GM18526 (cell line): ENCODE measurements around the gene GAK.

Experiments used
- POLR2A ChIP-seq: IDR thresholded peaks from 3 replicates; pipeline ENCODE4 v1.6.1; 2011; ENCODE audit not compliant: insufficient read length; ENCODE audit errors: extremely low read depth

The GAK gene

DNA sequence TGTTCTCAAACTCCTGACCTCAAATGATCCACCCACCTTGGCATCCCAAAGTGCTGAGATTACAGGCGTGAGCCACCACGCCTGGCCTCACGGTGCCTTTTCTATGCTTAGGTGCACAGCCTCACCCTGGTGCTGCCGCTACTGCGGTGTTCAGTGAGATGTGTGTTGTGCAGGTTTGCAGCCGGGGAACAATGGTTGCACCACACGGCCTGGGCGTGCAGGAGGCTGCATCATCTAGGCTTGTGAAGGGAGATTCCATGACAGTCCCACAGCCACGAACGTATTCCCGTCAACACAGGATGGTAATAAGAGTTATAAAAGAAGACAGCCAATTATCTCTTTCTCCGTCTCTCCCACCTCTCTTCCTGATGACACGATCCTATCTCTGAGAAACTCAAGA lies 128.2 kb downstream of the GAK start:
- TF ChIP-seq POLR2A: no peak

DNA sequence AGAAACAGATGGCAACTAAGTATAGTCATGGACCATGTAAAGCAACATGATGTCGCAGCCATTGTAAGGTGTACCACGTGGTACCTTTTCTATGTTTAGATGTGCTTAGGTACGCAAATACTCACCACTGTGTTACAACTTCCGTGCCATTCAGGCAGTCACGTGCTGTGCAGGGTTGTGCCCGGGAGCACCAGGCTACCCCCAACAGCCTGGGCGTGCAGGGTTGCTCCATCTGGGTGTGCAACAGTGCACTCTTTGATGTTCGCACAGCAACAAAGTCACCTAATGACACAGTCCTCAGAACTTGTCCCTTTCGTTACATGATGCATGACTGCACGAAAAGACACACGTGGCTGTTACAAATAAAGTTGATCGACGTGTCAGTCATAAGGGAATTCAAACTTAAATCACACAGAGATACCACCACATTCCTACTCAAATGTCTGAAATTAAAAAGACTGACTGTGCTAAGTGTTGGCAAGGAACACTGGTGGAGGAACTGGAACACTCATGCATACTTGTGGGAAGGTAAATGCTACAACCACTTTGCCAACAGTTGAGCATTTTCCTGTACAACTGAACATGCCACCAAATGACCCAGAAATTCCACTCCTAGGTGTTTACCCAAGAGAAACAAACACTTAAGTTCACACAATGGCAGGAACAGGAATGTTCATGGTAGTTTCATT lies 130.5 kb downstream of the GAK start:
- no peak for TF ChIP-seq POLR2A
